Fibroblast of gingiva (primary cell): ENCODE data around the gene ACOT6.
"Not testable (repeated sequence)": the region's sequence is repeated elsewhere in the genome, so short reads cannot be mapped to it uniquely, and the experiment has no call there.

Source experiments
- DNase-seq: peaks from one replicate; pipeline ENCODE4 v3.0.0-alpha.2; 2011; ENCODE audit warnings: low read depth

ACOT6 gene

DNA sequence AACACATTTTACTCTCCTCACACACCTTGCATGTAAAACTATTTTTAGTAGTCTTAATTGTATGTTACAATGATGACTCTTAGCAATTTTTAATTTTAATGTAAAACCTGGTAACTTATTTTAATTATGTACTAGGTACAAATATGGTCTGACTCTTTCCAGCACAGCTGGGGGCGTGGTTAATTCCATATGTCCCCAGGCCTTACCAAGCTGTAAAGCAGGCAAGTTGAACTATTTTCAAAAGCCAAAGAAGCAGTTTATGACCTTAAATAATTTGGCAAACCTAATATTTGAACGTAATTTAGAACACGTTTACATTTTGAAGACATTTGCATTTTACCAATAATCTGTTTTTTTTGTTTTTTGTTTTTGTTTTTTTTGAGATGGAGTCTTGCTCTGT, 9.3 kb upstream of the ACOT6 start:
- no peak for DNase-seq

GRCh38 chr14:73606271-73606670, 6.0 kb upstream of the ACOT6 start:
- DNase-seq, result no peak

DNA sequence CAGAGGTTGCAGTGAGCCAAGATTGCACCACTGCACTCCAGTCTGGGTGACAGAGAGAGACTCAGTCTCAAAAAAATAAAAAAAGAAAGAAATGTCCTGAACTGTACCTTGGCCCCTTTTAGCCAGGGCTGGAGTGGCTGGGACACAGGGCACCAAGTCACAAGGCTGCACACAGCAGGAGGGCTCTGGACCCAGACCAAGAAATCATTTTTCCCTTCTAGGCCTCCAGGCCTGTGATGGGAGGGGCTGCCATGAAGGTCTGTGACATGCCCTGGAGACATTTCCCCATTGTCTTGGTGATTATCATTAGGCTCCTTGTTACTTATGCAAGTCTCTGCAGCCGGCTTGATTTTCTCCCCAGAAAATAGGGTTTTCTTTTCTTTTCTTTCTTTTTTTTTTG, 5.1 kb upstream of the ACOT6 start:
- no peak for DNase-seq

DNA sequence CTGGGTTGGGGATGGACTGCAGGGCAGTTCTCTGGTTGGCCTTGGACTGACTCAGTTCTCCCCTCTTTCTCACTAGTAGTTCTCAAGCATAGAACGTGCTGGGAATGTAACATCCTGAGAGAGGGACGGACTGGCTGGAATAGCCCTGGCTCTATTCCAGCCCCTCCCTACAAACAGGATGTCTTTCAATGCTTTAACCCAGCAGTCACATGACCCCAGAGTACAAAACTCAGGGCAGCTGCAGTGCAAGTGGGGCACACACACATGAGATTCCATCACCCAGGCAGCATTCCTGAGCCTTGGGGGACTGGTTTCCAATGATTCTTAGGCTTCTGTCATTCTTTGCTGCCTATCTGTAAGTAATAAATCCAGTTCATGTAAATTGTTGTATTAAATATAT, 1.6 kb upstream of the ACOT6 start:
- no peak for DNase-seq

- peak; percentile 8 for DNase-seq
Measured at GRCh38 chr14:73613046-73613383, 698 bp downstream of the ACOT6 start.

DNA sequence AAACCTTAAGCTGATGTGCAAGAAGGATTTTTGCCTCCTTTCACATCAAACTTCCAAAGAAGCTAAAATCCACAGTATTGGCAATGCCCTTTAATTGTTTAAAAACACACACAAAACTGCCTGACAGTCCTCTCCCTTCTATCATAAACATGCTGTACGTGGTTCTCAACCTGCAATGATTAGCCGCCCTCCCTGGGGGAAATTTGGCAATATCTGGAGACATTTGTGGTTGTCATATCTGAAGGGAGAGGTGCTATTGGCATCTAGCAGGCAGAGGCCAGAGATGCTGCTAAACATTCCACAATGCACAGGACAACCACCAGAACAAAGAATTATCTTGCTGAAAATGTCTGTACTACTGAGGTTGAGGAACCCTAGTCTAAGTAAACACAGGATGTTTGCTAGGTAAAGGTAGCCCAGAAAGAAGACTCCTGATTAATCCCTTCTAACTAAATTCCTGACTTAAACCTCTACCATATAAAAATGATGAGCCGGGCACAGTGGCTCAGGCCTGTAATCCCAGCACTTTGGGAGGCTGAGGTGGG, 1.2 kb downstream of the ACOT6 start:
- DNase-seq, result no peak

DNA sequence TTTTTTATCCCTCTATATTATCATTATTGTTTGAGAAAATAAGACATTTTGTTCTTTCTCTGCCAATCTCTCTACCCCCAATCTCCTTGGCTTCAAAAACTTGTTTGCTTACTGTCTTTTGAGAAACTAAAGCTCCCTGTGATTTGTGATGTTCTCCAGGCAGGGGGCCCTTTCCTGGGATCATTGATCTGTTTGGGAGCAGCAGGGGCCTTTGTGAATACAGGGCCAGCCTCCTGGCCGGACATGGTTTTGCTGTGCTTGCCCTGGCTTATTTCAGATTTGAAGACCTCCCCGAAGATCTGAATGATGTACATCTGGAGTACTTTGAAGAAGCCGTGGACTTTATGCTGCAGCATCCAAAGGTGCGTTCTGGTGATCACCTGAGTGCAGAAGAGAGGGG, 4.5 kb downstream of the ACOT6 start:
- no peak for DNase-seq

DNA sequence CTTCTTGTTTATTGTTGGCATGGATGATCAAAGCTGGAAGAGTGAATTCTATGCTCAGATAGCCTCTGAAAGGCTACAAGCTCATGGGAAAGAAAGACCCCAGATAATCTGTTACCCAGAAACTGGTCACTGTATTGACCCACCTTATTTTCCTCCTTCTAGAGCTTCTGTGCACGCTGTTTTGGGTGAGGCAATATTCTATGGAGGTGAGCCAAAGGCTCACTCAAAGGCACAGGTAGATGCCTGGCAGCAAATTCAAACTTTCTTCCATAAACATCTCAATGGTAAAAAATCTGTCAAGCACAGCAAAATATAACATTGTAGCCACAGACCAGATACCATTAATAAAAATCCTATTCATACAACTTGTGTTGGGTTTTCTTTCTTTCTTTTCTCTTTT, 7.2 kb downstream of the ACOT6 start:
- DNase-seq, result no peak

- DNase-seq, result no peak
Measured at GRCh38 chr14:73620268-73620667, 8.0 kb downstream of the ACOT6 start.

- DNase-seq, result no peak
Measured at GRCh38 chr14:73623504-73624054, 11.3 kb downstream of the ACOT6 start.

DNA sequence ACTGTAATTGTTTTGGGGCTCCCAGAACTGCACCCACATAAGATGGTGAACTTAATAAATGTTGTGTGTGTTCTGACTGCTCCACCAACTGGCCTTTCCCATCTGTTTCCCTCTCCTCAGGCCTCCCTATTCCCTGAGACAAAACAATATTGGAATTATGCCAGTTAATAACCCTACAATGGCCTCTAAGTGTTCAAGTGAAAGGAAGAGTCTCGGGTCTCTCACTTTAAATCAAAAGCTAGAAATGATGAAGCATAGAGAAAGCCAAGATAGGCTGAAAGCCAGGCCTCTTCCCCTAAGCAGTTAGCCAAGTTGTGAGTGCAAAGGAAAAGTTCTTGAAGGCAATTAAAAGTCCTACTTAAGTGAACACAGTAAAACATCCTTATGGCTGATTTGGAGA, 13.4 kb downstream of the ACOT6 start:
- DNase-seq, result no peak

GRCh38 chr14:73627151-73627558, 14.8 kb downstream of the ACOT6 start:
- no peak for DNase-seq

- DNase-seq, result no peak
Measured at GRCh38 chr14:73630009-73630780, 17.9 kb downstream of the ACOT6 start.

- DNase-seq, result peak; percentile 67
Measured at GRCh38 chr14:73633116-73634010, 21.0 kb downstream of the ACOT6 start.

- no peak for DNase-seq
Measured at GRCh38 chr14:73634011-73634833, 21.9 kb downstream of the ACOT6 start.

GRCh38 chr14:73636355-73636754, 24.0 kb downstream of the ACOT6 start:
- not testable (repeated sequence) for DNase-seq

DNA sequence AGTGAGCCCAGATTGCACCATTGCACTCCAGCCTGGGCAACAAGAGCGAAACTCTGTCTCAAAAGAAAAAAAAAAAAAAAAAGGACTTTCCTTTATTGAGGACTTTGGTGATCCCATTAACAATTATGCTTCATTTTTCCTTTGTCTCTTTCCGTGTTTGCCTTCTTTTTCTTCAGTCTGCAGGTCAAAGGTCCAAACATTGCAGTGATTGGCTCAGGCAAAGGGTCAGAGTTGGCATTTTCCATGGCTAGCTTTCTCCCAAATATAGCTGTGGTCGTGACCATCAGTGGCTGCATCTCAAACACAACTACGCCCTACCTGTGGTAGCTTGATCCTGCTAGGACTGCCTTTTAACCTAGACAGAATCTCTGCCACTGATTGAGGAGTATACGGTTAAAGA, 25.5 kb downstream of the ACOT6 start:
- DNase-seq, result no peak

DNA sequence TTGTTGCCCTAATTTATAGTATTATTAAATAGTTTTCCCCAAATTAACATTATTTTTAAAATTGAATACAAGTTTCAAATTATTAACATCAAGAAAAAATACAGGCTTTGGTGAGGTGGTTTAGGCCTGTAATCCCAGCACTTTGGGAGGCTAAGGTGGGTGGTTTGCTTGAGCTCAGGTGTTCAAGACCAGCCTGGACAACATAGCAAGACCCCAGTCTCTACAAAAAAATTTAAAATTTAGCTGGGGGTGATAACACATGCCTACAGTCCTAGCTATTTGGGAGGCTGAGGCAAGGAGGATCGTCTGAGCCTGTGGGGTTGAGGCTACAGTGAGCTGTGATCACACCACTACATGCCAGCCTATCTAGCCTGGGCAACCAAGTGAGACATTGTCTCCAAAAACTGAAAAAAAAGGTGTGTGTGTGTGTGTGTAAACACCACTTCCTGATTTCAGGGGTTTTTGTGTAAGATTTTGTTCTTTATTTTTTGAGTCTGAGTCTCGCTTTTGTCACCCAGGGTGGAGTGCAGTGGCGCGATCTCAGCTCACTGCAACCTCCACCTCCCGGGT, 28.6 kb downstream of the ACOT6 start:
- no peak for DNase-seq

DNA sequence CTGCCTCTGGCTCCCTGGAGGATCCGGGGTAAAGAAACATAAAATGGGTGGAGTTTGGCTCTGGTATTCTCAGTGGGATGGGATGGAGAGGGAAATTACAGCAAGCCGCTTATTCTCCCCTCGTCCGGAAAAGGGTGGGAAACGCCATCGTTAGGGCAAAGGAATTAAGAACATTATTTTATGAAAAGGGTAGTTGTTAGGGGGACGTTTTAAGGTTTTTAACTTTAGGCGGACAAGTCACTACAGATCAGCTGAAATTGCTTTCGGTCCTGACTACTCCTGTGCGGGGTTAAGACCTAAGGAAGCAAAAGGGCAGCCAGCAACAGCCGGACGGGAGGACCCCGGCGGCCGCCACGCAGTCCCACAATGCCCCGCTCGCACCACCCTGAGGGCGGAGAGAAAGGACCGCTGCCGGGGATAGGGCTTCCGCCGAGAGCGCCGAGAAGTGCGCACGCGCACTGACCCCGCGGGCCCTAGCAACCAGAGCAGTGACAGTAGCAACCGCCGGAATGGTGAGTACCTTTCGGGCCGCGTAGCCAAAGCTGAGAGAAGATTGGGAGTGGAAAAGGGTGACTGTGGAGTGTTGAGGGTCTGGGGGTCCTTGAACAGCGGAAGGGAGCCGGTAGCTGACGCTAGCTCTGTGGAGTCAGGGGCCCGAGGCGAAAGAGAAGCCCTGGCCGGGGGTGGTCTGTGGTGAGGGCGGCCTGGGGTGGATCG, 32.4 kb downstream of the ACOT6 start, which contains the start of gene DNAL1:
DNAL1 (plus strand) TSS at position 456 of the 717 bp plus-strand sequence; CDS start at position 510, 54 bp downstream.
- DNase-seq, result peak; percentile 90

DNA sequence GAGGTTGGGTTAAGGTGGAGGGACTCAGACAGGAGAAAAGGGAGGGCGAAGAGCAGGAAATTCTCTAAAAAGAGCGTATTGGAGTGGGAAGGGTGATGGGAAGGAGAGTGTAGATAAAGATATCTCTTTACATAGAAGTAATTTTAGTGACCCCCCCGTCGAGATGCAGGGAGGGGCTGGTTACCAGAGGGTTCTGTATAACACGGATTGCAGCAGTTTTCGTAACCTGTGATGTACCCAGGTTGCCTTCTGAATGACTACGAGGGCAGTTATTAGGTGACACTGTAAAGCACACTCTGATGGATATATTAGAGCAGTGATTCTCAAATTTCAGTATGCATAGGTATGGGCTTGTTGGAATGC, 32.9 kb downstream of the ACOT6 start:
- no peak for DNase-seq

- no peak for DNase-seq
Measured at GRCh38 chr14:73651005-73651404, 38.7 kb downstream of the ACOT6 start.
